ENCODE data around the gene RPL18A.

RPL18A gene

DNA sequence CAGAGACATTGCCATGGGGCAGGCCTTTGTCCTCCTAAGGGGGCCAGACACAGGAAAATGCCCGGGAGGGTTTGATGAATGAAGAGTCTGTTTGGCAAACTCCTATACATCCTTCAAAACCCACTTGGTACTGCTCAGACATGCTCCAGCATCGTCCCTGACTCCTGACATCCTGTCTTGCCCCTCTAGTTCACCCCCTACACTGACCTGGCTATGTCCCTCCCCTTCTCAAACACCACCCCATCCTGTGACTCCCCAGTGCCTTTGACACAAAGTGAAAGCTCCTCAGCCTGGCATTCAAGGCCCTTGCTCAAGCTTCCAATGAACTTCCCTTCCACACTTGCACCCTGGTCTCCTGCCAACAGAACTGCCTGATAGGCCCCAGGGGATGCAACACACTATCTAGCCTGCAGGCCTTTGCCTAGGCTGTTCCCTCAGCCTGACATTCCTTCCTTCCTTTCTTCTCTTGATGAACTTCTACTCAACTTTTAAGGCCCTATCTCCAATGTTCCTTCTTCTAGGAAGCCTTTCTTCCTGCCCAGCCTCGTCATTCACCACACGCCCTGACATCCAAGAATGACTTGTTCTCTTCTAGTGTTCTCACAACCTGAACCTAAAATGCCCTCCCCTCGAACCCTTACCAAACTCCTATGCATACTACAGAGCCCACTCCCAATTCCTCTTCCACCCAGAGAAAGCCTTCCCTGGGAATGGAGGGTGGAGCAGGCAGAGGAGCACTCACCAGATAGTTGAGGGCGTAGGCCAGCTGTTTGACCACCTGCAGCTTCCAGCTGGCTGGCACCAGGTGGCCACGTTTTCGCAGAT lies 24.3 kb upstream of the RPL18A start:
- Mint-ChIP-seq H3K4me3 (no peak overlapping the region), H3K27me3 (no peaks in the 10 kb centered on the region), H3K4me1 (peaks cover 29% of the 10 kb centered on the region), H3K27ac (peak overlapping the region; percentile 13 to 75), H3K9me3 (no peaks in the 10 kb centered on the region)
- DNase-seq, result no peak
- no peak for ATAC-seq

DNA sequence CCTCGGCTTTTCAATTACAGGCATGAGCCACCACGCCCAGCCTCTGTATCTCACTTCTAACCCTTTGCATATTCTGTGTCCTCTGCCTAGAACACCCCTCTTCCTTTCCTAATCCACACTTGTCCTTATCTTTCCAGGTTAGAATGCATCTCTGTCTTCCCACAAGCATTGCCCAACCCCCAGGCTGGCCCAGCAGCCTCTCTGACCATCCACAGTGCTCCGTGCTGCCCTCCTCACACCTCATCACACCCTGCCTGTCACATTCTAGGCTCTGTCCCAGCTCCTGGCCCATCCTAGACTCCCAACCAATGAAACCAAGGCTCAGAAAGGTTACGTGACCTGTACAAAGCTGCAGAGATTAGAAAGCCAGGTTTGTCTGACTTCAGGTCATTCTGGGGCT lies 23.2 kb upstream of the RPL18A start:
- DNase-seq (no peak), ATAC-seq (no peak)
- Mint-ChIP-seq H3K4me3 (no peak overlapping the region), H3K27ac (peak overlapping the region in 1 of 2 donors; percentile 56), H3K4me1 (peaks cover 27% of the 10 kb centered on the region), H3K9me3 (no peaks in the 10 kb centered on the region), H3K27me3 (no peaks in the 10 kb centered on the region)

DNA sequence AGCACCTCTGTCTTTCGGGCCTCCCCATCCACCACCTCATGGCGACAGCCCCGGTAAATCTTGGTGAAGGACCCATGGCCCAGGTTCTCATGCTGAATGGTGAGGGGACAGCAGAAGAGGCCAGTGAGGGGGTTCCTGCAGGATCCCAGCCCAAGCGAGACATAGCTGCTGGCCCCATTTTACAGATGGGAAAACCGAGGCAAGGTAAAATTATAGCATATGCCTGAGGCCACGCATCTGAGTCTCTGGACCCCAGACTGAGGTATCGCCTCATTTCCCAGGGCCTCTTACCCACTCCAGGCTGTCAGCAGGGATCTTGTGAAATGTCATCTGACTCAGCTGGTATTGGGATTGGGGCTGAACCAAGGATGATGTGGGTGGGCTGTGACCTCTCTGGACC lies 21.7 kb upstream of the RPL18A start:
- Mint-ChIP-seq H3K9me3 (no peaks in the 10 kb centered on the region), H3K4me1 (peaks cover 27% of the 10 kb centered on the region), H3K4me3 (no peak overlapping the region), H3K27me3 (no peaks in the 10 kb centered on the region), H3K27ac (peak overlapping the region in 1 of 2 donors; percentile 30)
- DNase-seq (no peak), ATAC-seq (no peak)

DNA sequence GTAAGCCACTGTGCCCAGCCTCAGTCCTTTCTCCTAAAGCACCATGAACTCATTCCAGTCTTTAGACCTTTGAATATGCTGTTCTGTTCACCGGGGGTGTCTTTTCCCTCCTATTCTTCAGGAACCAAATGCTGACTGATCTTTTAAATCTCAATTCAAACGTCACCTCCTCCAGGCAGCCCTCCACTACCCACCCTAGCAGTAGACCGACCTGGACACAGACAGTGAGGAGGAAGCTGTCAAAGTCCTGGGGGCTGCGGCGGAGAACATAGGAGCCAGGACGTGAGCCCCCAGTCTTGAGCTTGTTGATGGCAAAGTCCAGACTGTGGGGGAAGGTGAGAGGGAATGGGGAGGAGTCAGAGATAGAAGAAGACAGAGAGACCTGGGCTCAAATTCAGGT lies 19.7 kb upstream of the RPL18A start:
- H3K4me1 Mint-ChIP-seq, result peaks cover 47% of the 10 kb centered on the region
- DNase-seq (no peak), ATAC-seq (no peak)
- no peak overlapping the region for H3K4me3 Mint-ChIP-seq
- no peaks in the 10 kb centered on the region for H3K9me3 Mint-ChIP-seq
- H3K27me3 Mint-ChIP-seq, result no peaks in the 10 kb centered on the region
- H3K27ac Mint-ChIP-seq, result peak overlapping the region in 1 of 2 donors; percentile 82

DNA sequence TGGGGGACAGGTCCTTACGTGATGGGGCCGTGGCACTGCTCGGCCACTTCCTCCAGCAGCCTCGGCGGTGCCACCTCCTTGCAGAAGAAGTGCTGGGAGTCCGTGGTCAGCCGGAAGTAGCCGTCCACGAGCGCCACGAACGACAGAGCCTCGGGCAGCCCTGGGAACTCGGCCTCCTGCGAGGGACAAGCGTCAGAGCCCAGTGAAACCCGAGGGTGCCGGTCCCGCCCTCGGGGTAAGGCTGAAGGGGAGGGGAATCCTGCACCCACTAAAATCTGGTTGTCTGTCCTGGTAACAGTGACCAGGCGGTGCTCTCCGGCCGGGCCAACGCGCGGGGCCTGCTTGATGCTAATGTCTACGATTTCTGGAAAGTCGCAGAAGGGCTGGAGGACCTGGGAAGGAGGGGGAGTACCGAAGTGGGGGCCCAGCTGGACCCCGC lies 18.3 kb upstream of the RPL18A start:
- Mint-ChIP-seq H3K27me3 (no peaks in the 10 kb centered on the region), H3K4me3 (no peak overlapping the region), H3K4me1 (peaks cover 49% of the 10 kb centered on the region), H3K27ac (peak overlapping the region in 1 of 2 donors; percentile 84), H3K9me3 (no peaks in the 10 kb centered on the region)
- DNase-seq (no peak), ATAC-seq (no peak)

DNA sequence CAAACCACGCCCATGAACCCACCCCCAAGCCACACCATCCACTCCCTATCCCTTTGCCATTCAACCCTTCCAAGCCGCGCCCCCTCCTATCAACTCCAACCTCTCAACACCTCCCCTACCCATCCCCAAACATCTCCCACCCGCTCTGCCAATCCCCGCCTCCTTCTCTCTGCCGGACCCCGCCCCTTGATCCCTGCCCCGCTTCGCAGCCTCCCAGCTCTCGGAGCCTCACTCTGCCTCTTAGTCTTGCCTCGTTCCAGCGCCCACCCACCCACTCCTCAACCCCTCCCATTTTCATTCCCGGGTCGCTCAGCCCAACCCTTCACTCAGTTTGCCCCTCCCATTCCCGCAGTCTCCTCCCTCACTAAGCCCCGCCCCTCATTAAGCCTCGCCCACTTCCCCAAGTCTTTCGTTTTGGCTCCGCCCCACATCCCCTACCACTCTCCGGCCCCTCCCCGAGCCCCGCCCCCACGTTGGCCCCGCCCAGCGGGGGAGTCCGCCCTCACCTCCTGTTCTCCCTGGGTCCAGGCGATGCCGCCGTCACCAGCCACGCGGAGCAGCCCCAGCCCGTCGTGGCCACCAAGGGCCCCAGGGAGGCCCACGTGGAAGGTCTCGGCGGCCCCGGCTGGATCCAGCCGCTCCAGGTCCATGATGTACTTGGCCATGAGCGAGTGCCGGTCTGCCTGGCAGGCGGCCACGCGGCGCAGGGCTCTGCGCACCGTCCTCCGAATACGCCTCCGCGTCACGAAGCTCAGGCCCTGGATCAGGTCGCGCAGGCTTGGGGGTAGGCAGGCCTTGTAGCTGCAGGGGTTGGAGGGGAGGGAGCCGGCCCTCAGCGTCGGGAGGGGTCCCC lies 17.7 kb upstream of the RPL18A start:
- no peak overlapping the region for H3K27ac Mint-ChIP-seq
- H3K9me3 Mint-ChIP-seq, result no peaks in the 10 kb centered on the region
- H3K27me3 Mint-ChIP-seq, result no peaks in the 10 kb centered on the region
- H3K4me1 Mint-ChIP-seq, result peaks cover 48% of the 10 kb centered on the region
- peak; percentile 52 for ATAC-seq
- no peak overlapping the region for H3K4me3 Mint-ChIP-seq
- DNase-seq, result peak in 1 of 2 donors; percentile 52

DNA sequence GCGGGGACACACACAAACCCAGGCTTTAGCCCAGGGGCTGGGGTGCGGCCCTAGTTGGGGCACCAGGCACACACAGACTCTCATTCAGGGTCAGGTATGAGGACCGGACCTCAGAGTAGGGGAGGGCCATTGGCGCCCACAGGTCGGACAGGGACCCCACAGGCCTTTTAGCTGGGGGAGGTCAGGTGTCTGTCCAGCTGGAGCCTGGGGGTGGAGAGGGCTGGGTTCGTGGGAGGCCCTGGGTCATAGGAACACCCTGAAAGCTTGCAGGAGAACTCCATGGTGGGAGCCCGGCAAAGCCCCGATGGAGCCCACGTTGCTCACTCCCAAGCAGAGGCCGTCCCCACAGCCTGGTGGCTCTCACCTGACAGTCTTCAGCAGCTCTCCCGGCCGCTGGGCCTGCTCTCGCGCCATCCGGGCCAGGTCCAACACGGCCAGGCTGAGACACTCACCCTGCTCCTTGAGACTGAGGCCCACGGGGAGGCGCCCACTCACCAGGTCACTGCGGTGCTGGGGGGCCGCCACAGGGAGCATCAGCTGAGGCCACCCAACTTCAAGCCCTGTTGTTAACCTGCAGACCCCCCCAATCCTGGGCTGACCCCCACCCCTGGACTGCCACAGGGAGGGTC lies 16.9 kb upstream of the RPL18A start:
- ATAC-seq, result peak; percentile 25
- Mint-ChIP-seq H3K4me3 (no peak overlapping the region), H3K27me3 (no peaks in the 10 kb centered on the region), H3K4me1 (peaks cover 47% of the 10 kb centered on the region), H3K9me3 (no peaks in the 10 kb centered on the region), H3K27ac (no peak overlapping the region)
- no peak for DNase-seq

DNA sequence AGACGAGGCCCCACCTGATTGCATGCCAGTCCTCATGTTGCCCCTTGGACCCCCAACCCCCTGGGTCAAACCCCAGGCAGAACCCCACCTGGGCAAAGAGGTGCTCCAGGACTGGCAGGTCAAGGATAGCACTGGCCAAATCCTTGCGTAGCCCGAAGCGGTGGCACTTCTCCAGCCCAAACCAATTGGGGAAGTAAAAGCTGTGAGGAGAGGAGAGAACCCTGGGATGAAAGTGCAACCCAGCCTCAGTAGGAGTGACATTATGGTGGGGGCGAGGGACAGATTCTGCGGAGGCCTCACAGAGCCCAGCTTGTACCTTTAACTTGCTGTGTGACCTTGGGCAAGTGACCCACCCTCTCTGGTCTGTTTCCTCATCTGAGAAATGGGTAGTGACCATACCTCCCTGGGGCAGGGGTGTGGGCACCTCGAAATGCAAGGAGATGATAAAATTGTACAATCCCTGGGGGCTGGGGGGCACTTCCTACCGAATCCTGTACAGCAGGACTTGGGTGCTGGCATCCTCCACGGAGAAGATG lies 16.4 kb upstream of the RPL18A start:
- DNase-seq (no peak), ATAC-seq (no peak)
- H3K9me3 Mint-ChIP-seq, result no peaks in the 10 kb centered on the region
- no peak overlapping the region for H3K4me3 Mint-ChIP-seq
- peaks cover 49% of the 10 kb centered on the region for H3K4me1 Mint-ChIP-seq
- peak overlapping the region in 1 of 2 donors; percentile 68 for H3K27ac Mint-ChIP-seq
- H3K27me3 Mint-ChIP-seq, result no peaks in the 10 kb centered on the region

DNA sequence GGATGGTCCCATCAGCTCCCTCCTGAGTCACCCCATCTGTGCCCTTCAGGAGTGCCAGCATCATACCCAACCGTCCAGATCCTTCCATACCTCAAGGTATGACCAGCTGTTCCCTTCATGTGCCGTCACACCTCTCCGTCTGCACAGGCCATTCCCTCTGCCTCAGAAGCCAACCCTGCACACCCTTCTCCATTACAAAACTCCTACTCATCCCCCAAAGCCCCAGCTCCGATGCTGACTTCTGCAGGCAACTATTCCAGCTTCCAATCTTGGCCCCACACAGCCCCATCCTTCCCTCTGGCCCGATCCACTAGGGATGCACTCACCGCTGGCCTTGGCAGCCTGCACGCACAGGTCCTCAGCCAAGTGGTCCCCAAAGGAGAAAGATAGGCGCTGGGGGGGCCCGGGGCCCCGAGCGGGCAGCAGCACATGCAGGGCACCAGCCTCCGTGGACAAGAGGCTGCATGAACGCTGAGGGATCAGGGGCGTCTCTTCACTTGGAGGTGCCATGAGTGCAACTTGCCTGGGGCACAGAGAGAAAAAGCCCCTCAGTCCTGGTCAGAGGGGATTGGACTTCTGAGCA lies 15.7 kb upstream of the RPL18A start:
- Mint-ChIP-seq H3K4me3 (peak overlapping the region in 1 of 2 donors; percentile 85), H3K27ac (peak overlapping the region in 1 of 2 donors; percentile 68)

DNA sequence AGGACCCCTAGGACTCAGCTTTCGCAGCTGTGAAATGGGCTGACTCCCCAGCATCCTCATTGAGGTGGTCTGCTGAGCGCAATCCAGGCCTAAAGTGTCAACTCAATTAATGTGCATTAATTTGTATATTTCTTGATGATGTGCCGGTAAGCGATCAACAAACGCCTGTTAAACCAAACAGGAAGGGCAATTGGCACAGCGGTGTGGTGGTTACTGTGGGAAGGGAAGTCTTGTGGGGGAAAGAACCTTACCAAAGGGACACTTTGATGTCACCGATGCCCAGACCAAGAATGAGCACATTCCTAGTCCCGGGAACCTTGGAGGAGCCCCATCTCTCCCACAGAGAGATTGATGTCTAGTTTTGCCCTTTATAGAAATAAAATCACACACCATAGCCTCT lies 13.6 kb upstream of the RPL18A start:
- H3K27me3 Mint-ChIP-seq, result no peaks in the 10 kb centered on the region
- H3K27ac Mint-ChIP-seq, result peak overlapping the region; percentile 72 to 78
- DNase-seq (peak in 1 of 2 donors; percentile 53), ATAC-seq (no peak)
- peaks cover 69% of the 10 kb centered on the region for H3K4me1 Mint-ChIP-seq
- no peaks in the 10 kb centered on the region for H3K9me3 Mint-ChIP-seq
- peak overlapping the region; percentile 85 to 87 for H3K4me3 Mint-ChIP-seq

More for the DNA sequence above, 15.7 kb upstream of the RPL18A start:
- DNase-seq (no peak), ATAC-seq (no peak)
- peaks cover 56% of the 10 kb centered on the region for H3K4me1 Mint-ChIP-seq
- no peaks in the 10 kb centered on the region for H3K27me3 Mint-ChIP-seq
- no peaks in the 10 kb centered on the region for H3K9me3 Mint-ChIP-seq

DNA sequence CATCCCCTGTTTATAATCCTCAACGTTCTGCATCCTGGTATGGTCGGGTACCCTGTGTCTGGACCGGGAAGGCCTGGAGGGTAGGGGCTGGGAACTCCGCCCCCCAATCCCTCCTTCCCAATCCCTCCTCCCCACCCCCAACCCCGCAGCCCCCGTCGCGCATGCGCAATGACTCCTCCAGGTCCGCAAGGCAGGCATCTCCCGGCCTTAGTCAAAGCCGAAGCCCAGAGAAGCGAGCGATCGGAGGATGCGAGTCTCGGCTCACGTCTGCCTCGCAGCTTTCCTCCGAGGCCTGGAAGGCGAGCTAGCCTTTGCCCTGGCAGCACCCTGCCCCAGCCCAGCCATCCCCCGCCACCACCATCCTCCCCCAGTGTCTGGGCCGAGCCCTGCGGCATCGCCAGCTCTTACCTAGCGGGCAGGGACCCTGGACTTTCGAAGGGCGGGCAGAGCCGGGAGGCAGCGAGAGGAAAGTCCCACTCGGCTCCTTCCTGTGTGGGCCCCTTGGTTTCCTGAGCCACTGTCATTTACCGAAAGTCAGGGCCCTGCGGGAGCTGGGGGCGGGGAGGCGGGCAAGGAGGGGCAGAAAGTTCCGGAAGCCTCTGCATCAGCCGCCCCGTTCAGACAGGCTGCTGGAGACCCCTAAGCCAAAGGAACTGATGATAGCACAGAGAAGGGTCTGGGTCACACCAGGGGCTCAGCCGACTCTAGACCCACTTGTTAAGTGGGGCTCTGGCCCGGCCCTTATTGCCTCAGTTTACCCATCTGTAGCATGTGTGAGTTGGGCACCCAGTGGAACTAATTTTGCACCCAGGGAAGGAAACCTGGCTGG lies 12.0 kb upstream of the RPL18A start, which contains the start of gene JAK3:
TSS of gene JAK3 (minus strand) at position 445 of the 829 bp plus-strand sequence. CDS start 3,565 bp downstream, outside the sequence.
- Mint-ChIP-seq H3K27me3 (no peaks in the 10 kb centered on the region), H3K4me1 (peaks cover 77% of the 10 kb centered on the region), H3K27ac (peak within 1 kb of the TSS; percentile 98 to 99), H3K9me3 (peaks cover 0 to 7% of the 10 kb centered on the region in 2 donors), H3K4me3 (peak within 1 kb of the TSS; percentile 87 to 93)
- ATAC-seq, result peak; percentile 91
- DNase-seq, result peak; percentile 88 to 92

DNA sequence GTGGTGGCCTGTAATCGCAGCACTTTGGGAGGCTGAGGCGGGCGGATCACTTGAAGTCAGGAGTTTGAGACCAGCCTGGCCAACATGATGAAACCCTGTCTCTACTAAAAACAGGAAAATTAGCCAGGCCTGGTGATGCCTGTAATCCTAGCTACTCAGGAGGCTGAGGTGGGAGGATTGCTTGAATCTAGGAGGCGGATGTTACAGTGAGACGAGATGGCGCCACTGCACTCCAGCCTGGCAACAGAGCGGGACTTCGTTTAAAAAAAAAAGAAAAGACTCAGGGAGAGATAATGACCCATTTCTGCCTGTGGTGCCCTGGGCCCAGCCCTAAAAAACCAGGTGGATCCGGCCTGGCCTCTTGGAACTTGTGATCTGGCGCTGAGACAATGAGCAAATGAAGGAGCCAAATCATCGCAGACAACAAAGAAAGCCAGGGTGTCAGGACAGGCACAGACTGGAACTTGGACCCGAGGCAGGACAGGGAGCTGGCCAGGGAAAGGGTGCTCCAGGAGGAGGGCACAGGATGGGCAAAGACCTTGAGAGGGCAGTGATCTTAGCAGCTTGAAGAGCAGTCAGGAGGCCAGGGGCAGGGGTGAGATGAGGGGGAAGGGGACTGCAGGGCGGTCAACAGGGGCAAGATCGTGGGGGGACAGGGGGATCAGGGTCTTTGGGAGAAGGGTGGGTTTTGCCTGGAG lies 11.0 kb upstream of the RPL18A start:
- Mint-ChIP-seq H3K27me3 (no peaks in the 10 kb centered on the region), H3K4me3 (peak overlapping the region; percentile 87 to 93), H3K9me3 (peaks cover 0 to 7% of the 10 kb centered on the region in 2 donors), H3K27ac (peak overlapping the region; percentile 98 to 99), H3K4me1 (peaks cover 69% of the 10 kb centered on the region)
- no peak for ATAC-seq
- no peak for DNase-seq

DNA sequence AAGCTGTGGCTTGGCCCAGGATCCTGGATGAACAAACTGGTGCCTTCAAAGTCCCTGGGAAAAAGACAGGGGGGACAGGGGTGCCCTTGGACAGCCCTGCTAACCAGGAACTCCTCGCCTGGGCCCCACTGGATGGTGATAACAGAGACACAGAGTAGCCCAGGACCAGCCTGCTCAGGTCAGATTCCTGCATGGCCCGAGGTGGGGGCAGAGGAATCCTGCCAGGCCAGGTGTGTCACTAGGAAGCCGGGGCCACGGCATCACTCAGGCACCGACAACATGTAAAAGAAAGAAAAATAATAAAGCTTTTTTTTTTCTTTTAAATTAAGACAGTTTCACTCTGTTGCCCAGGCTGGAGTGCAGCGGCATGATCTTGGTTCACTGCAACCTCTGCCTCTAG lies 5.6 kb upstream of the RPL18A start:
- Mint-ChIP-seq H3K4me3 (no peak overlapping the region), H3K27me3 (no peaks in the 10 kb centered on the region), H3K27ac (no peak overlapping the region), H3K4me1 (peaks cover 39% of the 10 kb centered on the region), H3K9me3 (peaks cover 0 to 7% of the 10 kb centered on the region in 2 donors)
- ATAC-seq (no peak), DNase-seq (no peak)
